NCI-H2227 (cell line): ENCODE results near the gene SRGN.

ENCODE experiments used
- DNase-seq: peaks from one replicate; lab custom pipeline; 2025; ENCODE audit not compliant: unreplicated experiment; lab: John Stamatoyannopoulos, UW

SRGN gene

GRCh38 chr10:69060127-69060798, 27.6 kb upstream of the SRGN start:
- DNase-seq, result no peak

DNA sequence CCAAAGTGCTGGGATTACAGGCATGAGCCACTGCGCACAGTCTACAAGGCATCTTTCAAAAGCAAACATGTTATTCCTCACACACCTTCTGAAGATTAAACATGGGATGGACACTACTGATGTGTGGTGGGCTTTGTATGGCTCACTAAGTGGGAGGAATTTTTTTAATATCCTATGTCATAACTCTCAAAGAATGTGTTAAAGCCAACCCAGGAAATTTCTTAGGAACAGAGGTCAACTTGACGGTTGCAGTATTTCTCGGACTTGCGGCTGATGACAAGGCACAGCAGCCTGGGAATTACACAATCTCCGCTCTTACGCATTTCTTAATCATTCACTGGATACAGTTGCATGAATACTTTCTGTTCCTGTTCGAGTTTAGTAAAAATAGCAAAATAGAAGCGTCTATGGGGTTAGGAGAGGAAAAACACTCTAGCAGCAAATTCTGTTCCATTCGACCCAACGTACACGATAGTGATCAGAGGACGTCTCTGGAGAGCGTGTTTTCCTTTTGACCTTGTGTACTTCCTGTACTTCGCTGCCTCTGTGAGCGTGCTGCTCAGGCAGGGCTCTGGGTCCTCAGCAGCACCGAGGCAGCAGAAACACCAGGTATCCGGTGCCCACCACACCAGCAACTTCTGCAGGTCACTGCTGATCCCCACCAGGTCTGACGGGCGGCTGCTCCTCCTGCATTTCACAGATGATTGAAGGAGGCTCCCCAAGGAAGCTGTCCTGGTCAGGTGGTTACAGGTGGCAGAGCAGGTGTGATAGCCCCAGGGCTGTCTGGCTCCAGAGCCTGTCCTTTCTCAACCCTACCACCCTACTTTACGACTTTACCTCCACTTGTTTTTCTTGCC, 26.4 kb upstream of the SRGN start:
- no peak for DNase-seq

GRCh38 chr10:69062901-69063300, 25.0 kb upstream of the SRGN start:
- no peak for DNase-seq

DNA sequence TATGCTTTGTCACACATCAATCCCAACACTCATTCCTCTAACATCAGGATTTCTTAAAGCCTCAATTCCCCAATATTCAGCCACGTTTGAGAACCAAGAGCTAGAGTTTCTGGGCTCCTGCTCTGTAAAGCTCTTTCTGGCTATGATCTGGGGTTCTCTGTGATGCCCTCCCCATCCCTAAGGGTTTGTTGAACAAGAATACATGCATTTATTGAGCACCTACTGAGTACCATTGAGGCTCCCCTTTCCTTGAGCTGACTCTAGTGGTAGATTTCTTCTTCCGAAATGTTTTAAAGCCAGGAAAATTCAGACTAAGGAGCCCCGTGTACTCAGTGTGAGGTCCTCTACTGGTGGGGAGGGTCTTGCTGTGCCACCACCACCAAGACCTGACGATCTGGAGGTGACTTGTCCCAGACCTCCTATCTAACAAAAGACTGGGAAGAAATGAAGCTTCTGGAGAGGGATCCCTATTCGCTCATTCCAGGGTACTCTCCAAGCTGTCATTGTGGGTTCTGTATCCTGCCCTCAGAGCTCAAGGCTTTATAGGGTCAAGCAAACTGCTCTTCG, 23.1 kb upstream of the SRGN start:
- DNase-seq, result no peak

DNA sequence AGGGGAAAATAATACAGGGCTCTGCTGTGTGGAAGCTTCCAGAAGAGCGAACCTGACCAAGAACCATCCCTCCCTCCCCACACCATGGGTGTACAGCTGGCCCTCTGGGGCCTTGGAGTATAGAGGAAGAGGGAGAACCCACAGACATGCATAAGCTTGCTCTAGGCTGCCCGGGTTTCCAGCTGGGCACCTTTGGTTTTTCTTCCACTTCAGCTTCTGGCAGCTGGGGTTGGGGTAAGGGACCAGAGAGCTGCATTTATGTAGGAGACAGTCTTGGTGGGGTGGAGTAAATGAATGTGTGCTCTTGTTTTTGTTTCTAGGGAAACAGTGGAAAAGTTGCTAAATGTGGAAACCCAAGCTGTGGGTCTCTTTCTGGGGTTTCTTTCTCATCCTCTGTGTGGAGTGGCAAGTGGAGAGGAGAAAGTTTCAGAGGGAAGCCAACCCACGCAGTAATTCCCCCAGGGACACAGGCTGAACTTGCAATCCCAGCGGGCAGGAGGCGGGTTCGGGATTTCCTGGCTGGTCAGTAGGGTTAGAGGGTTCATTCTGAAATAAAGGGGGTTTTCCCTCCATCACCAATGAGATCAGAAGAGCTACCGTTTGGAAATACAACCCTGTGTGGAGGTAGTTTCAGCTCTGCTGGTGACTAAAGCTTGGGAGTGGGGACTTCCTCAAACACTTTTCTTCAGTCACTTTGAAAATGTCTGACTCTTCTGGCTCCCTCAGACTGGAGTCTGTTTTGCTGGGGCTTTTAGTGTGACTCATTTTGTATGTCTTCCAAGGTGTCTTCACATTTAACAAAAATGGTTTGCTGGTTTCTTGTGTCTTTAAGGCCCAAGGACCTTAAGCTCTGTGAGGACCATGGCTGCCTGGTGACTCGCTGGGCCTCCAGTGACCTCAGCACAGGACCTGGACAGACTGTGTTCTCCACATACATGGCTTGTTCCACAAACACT, 22.2 kb upstream of the SRGN start:
- no peak for DNase-seq

DNA sequence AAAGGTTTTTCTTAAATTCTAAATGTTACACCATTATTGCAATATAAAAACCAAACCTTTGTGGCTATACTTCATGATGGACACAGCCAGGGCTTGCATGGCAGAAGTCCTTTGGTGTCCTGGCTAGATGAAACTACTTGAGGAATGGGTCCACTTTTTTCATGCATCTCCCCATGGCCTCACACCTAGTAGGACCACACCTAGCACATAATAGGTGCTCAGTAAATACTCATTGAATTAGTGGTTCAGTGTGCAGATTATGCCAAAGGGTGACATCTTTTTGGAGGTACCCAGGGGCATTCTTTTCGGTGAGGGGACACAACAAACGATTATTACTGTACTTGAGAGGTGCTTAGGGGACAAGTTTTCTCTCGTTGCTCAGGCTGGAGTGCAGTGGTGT, 20.7 kb upstream of the SRGN start:
- DNase-seq, result no peak

DNA sequence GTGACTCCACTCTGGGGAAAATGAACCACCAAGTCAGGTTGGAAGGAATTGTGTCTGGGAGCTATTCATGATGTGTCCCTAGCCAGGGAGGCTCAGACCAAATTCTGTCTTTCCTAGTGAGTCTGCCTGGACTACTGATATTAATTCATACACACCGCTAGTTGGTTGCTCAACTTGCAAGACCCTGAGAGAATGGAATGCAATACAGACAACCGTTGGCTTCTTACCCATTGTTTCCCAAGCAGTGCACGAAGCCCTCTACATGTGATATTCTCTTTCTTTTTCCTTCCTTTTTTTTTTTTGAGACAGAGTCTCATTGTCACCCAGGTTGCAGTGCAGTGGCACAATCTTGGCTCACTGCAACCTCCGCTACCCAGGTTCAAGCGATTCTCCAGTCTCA, 19.4 kb upstream of the SRGN start:
- no peak for DNase-seq

DNA sequence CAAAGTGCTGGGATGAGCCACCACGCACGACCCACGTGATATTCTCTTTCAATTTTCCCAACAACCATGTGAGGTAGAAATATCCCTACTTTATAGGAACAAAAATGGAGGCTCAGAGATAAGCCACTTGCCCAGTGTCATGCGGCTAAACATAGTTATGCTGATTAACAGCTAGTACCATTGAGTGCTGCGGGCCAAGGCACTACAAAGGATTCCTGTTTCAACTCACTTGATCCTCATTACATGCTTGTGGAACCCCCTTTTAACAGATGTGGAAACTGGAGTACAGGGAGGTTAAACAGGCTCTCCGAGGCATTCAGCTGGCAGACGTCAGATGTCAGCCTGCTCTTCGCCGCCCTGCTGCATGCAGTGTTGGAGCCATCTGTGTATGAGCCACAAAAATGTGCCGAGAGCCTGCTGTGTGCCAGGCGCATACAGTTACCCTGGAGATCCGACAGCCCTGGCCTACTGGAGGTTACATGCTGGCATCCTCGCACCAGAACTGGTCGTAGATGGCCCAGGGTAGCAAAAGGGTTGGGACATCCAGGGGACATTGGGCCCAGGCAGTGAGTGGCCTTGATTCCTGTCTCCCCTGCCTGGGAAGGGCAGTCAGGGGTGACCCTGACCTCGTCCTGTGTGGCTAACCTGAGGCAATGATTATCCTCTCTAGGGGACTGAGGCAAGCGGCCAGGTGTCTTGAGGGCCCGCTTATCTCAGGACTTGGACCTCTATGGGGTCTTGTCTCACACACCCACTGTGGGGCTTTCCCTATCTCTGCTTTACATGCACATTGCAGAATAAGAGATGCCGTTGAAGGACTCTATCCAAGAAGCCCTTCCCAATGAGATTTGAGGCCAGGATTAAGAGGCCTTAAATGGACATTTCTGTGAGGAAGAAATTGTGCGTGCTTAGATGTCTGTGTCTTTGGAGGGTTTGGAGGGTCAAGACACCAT, 18.5 kb upstream of the SRGN start:
- DNase-seq, result no peak

DNA sequence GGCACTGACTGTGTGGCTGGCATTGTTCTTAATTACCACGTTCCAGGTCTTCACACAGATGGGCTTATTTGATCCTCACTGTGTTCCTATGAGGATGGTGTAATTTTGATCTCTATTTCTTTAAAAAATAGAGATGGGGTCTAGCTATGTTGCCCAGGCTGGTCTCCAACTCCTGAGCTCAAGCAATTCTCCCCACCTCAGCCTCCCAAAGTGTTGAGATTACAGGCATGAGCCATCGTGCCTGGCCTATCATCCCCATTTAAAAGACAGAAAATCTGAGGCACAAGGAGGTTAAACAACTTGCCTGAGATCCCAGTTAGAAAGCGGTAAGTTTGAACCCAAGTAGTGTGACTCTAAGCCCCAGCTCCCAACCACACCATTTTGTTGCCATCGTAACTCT, 17.0 kb upstream of the SRGN start:
- DNase-seq, result no peak

- no peak for DNase-seq
These were observed 16.3 kb upstream of the SRGN start for GRCh38 chr10:69071610-69072009.

GRCh38 chr10:69073026-69073425, 14.9 kb upstream of the SRGN start:
- DNase-seq, result no peak

DNA sequence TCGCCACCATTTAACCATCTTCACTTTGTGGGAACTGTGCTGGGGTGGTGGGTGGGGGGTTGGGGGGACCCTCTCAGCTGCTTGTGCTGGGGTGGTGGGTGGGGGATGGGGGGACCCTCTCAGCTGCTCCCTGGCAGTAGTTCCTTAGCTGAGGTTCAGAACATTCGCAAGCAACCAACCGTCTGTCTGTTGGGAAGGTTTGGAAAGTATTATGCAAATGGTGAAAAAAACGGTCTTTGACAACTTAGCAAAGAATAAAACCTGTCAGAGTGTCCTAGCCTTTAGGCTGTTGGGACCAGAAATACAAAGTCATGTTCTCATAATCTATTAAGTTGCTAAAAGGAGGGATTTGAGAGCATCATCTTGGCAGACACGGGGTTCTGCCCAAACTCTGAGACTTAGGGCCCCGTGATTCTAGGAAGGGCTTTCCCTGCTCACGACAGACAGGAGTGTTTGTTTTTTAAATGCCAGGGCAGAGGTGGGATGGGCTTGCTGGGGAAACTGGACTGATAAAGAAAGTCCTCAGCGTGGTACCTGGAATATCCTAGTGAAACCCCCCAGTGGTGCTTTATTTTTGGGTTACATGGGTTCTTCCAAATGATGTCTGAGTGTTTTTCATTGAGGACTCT, 14.1 kb upstream of the SRGN start:
- no peak for DNase-seq

GRCh38 chr10:69074532-69074931, 13.4 kb upstream of the SRGN start:
- DNase-seq, result no peak

DNA sequence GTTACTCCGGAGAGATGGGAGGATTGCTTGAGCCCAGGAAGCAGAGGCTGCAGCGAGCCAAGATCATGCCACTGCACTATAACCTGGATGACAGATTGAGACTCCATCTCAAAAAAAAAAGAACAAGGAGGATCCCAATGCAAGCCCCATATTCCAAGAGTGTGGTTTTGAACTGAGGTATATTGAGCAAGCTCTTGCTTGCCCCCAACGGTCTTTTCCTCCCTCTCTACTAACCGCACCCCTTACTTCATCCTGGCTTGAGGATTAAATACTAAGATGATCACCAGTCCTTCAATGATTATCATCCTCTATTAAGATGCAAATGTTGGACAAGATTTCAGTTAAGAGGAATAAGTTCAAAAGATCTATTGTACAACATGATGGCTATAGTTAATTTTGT, 12.5 kb upstream of the SRGN start:
- no peak for DNase-seq

GRCh38 chr10:69078311-69078710, 9.6 kb upstream of the SRGN start:
- no peak for DNase-seq

DNA sequence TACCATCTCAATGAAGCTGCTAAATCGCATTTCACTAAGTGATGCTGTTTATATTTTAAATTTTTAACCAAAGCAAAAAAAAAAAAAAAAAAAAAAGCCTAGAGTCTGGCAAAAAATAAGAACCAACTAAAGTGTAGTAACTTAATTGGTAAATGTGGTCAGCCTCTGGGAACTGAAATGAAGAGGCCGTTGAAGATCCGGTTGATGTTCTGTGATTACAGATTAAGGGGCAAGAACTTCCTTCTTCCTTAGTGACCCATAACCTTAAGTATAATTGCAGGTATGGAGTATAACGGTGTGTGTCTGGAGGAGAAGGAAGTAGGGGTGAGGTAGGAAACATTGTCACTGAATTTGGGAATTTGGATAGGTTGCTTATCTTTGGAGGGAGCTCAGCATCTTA, 7.7 kb upstream of the SRGN start:
- DNase-seq, result no peak

GRCh38 chr10:69086001-69086509, 1.8 kb upstream of the SRGN start:
- no peak for DNase-seq

DNA sequence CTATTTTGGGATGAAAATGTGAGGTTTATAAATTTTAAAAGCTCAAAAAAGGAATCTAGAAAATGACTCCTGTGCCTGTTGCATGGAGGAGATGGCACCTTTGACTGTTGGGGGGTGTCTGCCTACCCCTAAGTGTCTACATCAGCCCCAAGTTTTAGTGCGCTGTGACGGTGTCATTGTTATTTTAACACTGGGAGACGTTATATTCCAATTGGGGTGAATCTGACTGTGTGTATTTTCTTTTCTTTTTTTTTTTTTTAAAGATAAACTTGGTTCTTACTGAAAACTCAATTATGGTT, 517 bp downstream of the SRGN start:
- DNase-seq, result no peak

- no peak for DNase-seq
These were observed 1.0 kb downstream of the SRGN start for GRCh38 chr10:69088801-69089501.
